Measurements from ENCODE around the gene KIF17.

The KIF17 gene

DNA sequence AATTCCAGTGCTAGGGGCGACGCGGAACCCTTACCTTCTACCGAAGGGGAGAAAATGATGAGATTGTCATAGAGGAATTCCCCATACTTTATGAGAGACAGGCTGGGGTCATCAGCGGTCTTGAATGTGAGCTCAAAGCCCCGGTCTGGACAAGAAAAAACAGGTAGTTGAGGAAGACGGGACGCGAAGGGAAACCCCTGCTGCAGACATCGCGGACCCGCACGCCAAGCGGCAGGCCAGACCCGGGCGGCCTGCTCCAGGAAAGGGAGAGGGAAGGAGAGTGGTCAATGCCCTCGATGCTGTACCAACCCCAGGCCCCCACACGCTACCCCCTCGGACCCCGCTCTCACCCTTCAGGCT lies 57.0 kb downstream of the KIF17 start:
- no peak for DNase-seq (ENCODE audit: low read depth)

DNA sequence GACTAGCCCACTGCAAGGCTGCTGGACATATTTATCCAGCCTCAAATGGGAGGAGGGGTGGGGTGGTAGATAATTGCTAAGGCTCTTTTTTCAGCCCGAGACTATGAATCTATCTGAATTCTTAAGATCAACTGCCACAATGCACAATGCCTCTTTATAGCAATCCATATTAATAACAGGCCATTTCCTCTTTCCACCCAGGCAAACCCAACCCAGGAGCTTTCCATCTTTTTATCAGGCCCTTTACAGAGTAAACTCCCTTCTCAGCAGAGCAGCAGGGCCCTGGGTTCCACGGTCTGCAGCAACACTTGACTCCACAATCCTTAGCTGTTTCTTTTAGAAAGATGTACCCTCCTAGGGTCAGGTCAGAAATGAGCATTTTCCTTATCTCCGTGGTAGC lies 57.4 kb downstream of the KIF17 start:
- DNase-seq (ENCODE audit: low read depth), result no peak

DNA sequence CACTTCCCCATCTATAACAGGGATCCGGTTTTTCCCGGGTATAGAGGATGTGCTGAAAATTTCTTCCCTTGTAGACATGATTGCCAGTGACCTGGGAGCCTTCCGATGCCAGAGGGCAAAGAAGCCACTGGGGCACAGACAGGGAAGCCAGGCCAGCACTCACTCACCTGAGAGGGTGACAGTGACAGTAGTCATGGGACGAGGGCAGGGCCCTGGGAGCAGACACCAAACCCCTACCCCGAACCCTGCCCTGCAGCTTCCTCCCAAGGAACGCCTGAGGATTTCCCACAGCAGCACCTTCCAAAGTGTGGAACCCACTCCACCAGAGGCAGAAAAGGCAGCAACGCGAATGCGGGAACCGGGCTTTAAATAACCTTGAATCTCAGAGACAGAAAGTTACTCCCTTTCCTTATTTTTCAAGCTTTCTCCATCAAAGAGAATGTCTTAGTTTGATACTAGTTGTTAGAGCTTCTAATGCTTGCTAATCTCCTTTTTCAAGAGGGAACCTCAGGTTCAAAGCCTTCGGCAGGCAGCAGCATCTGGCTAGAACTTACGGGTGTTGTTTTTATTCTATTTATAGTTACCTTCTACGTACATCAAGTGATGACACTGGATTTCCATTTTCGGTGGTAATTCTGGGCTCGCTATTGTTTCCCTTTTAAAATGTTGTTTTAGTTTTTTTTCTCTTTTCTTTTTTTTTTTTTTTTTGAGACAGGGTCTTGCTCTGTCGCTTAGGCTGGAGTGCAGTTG lies 59.5 kb downstream of the KIF17 start:
- DNase-seq (ENCODE audit: low read depth), result no peak

DNA sequence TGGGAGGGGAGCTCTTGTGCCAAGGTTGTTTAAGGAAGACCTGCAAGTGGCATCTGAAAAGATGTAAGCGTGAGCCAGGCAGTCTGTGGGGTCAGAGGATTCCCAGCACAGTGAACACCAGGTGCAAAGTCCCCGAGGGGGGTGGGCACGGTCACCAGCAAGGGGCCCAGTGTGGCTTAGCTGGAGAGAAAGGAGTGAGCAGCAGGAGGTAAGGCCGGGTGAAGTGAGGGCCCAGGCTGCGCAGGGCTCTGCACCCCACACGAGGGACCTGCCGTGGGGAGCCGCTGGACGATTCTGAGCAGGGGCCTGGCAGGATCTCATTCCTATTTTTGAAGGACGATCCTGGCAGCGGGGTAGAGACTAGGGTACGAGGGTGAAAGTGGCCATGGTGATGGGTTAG lies 60.8 kb downstream of the KIF17 start:
- DNase-seq (ENCODE audit: low read depth), result no peak

DNA sequence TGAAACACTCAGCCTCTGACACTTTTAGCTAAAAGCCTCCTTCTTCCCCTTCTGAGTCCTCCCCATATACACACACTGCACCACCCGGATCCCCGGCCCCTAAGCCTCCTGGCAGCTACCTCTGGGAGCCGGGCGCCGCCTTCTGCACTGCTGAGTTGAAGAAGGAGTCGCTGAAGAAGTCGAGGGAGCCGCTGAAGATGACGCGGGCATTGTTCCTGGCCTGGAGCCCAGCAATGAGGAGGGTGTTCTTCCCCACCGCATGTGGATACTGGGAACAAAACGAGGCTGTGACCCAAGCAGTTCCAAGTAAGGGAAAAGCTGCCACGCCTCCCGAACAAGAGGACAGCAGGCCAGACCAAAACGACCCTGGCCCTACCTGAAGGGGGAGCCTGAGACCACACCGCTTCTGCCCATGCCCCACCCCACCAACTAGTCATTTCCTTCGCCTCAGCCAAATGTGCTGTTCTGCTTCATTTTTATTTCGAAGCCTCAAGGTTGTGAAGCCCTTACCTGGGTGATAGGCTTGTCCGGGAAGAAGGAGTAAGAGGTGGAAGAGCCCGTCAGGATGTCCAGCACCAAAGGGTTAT lies 63.6 kb downstream of the KIF17 start:
- no peak for DNase-seq (ENCODE audit: low read depth)

DNA sequence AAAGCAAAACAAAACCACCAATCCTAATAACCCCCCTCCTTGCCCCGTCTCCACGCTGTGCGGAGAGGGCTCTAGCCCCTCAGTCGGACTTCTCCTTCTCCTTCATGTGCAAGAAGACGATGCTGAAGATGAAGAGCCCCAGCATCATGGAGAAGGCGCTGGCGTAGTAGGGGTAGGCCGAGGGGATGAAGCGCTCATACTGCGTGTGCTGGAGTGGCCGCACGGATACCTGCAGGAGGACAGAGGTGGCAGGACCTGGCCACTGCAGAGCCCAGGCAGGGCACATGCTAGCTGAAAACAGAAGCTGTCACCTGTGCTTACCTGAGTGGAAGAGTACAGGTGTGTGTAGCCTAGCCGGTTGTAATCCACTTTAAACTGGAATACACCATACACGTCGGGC lies 65.5 kb downstream of the KIF17 start:
- DNase-seq (ENCODE audit: low read depth), result no peak

DNA sequence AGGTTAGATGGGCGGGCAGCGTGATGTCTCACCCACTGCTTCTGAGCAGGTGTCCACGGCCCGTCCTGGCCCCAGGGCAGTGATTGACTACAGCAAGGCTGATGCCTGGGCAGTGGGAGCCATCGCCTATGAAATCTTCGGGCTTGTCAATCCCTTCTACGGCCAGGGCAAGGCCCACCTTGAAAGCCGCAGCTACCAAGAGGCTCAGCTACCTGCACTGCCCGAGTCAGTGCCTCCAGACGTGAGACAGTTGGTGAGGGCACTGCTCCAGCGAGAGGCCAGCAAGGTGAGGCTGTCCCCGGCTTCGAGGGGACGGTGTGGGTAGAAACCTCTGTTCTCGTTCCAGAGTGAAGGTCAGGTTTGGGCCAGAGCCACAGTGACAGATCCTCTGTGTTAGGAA lies 68.9 kb downstream of the KIF17 start:
- no peak for DNase-seq (ENCODE audit: low read depth)

DNA sequence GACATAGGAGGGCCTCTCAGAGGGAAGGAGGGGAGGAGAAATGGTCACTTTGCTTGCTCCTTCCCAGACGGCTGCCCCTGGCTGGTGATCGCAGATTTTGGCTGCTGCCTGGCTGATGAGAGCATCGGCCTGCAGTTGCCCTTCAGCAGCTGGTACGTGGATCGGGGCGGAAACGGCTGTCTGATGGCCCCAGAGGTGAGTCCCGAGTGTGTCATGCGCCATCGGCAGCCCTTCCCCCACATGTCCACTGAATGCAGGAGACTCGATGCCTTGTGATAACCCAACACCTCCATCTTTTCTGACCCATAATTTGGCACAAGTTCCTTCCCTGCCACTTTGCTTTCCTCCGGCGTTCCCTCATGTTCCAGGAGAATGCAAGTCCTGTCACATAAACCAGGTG lies 69.4 kb downstream of the KIF17 start:
- no peak for DNase-seq (ENCODE audit: low read depth)

DNA sequence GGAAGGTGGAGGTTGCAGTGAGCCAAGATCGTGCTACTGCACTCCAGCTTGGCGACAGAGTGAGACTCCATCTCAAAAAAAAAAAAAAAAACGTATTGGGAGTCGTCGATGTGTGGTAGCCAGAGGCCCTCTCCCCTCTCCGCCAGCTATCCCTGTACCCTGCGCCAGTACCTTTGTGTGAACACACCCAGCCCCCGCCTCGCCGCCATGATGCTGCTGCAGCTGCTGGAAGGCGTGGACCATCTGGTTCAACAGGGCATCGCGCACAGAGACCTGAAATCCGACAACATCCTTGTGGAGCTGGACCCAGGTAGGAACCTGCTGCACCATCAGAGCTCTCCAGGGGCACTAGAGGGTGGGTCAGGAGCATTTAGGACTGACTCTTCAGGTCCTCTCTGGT lies 72.4 kb downstream of the KIF17 start:
- DNase-seq (ENCODE audit: low read depth), result no peak

DNA sequence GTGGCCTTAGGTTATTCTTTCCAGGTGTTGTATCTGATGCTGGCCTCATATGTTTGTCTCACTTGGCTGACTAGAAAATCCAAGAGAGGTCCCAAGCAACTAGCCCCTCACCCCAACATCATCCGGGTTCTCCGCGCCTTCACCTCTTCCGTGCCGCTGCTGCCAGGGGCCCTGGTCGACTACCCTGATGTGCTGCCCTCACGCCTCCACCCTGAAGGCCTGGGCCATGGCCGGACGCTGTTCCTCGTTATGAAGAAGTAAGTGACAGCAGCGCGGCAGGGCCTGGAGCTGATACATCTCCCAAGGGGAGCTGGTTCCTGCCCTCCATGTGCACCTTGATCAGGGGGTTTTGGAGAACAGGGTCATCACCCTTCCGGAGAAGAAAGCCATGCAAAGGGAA lies 73.4 kb downstream of the KIF17 start:
- no peak for DNase-seq (ENCODE audit: low read depth)

DNA sequence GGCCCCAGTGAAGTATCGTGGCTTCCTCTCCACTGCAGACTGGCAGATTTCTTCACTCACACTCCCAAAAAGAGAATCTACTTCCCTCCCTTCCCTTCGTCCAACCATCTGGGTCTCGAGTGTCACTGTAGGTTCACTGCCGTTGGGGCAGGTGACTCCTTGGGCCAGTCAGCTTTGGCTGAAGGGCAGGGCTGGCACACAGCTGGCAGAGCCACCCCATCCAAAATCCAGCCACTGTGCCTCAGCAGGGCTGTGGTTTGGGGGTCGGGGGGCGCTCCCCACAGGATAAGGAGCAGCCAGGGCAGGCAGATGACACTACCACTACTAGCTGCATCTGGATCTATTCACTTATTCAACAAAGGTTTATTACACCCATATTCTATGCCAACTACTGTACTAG lies 74.7 kb downstream of the KIF17 start:
- DNase-seq (ENCODE audit: low read depth), result no peak

DNA sequence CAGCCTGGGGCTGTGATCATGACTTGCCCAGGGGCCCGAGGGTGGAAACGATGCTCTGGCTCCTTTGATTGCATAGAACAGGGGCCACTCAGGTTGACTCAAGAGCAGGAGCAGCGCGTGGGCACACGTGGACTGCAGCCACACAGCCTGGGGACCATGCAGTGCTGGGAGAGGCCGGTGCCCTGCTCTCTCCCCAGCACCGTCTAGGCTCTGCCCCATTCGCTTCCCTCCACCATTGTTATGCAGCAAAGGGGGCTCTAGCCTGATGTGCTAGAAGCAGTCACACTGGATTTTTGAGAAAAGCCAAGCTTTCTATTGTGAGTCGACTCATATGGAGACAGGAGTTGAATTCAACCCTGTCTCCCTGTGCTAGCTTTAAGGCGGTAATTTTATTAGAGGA lies 75.8 kb downstream of the KIF17 start:
- no peak for DNase-seq (ENCODE audit: low read depth)

DNA sequence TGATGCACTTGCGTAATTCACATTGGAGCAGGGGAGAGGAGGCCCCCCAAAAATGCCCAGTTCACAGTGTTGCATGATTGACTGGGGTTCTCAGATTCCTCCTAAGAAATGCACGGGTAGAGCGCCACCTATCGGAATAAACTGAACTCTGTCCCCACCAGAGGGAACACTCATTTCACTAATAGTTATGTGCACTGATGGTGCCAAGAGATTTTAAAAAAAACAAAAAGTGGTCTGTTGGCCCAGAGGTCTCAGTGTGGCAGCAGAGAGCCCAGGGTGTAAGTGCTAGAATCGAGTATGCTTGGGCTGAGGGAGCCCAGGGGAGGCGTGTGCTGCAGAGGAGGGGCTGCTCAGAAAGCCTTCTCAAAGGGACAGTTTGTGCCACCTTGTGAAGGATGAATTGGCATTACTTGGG lies 77.6 kb downstream of the KIF17 start:
- peak; percentile 28 for DNase-seq (ENCODE audit: low read depth)

DNA sequence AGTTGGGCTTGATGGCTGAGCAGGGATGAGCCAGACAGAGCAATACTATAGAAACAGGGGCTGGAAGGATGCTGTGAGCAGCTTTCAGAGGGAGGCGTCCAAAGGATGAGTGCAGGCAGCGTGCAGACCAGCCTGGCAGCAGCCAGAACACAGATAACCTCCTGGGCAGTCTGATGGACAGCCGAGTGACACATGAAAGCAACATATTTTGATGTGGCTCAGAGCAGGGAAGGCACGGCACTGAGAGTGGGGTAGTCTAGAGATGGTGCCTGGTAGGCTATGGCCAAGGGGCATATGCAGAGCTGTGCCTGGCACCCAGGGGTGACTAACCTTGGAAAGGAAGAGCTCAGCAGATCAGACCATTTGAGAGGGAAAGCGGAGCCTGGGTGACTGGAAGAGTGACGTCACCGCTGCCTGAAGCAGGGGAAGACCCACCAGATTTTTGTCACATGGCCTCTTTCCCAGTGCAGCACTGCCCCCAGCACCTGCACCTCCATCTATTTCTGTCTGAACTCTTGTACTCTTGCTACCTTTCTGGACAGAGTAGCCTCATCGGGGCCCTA lies 80.9 kb downstream of the KIF17 start:
- DNase-seq (ENCODE audit: low read depth), result no peak

DNA sequence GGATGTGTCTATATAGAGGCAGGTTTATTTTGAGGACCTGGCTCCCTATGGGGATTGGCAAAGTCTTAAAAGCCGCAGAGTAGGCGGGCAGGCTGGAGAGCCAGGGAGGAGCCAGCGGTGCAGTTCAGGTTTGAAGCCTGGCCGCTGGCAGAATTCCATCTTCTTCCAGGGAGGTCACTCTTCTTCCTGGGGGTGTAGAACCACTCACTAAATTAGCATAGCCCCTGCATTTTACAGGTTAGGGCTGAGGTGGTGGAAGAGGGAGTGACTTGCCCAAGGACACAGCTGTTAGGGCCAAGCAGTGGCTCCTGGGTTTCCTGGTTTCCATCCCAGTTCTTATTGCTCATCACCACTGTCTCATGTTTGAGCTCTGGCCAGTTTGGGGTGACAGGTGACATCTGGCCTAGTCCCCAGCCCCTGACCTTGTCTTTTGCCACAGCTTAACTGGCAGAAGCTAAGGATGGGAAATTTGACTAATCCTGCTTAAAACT lies 83.2 kb downstream of the KIF17 start:
- DNase-seq (ENCODE audit: low read depth), result peak; percentile 15

DNA sequence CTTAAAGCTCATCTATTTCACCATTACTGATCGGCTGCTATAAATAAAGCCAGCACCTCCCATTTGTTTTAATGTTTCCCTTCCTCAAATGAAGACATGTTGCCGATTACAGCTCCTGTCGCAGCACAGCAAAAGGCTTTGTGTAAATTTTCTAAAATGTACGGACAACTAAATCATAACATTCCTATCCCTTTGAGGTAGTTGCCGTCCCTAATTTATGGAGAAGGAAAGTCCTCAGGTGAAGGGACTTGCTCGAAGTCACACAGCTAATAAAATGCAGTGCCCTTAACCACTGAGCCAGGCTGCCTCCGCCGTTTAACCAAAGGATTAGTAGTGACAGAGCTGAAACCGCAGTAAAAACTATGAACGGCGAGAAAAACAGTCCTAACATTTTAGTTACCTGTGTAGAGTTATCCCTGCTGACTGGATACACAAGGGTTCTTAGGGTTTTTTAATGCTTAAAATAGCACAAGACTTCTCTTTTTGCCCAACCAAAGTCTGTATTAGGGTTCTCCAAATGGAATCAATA lies 83.7 kb downstream of the KIF17 start:
- DNase-seq (ENCODE audit: low read depth), result no peak

DNA sequence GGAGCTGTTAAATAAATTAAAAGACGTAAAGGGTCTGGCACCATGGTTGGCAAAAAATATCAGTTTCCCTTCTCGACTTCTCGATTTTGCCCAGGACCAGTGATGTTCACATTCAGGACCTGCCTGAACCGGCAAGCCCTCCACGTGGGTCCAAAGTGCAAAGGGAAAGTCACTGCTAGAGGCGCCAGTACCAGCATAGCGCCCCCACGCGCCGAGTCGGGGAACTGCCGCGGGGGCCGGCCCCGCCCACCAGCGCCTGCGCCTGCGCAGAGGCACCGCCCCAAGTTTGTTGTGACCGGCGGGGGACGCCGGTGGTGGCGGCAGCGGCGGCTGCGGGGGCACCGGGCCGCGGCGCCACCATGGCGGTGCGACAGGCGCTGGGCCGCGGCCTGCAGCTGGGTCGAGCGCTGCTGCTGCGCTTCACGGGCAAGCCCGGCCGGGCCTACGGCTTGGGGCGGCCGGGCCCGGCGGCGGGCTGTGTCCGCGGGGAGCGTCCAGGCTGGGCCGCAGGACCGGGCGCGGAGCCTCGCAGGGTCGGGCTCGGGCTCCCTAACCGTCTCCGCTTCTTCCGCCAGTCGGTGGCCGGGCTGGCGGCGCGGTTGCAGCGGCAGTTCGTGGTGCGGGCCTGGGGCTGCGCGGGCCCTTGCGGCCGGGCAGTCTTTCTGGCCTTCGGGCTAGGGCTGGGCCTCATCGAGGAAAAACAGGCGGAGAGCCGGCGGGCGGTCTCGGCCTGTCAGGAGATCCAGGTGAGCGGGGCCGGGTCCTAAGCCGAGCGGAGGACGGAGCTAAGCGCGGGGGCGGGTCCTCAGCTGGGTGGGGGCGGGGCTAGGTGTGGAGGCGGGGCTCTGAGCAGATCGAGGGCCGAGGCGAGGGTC lies 84.4 kb downstream of the KIF17 start, which contains the start of gene PINK1:
Gene PINK1, plus strand, starts transcription at position 269 of the 875 bp plus-strand sequence. Its CDS starts 91 bp downstream, at position 360.
- DNase-seq (ENCODE audit: low read depth), result peak; percentile 47

DNA sequence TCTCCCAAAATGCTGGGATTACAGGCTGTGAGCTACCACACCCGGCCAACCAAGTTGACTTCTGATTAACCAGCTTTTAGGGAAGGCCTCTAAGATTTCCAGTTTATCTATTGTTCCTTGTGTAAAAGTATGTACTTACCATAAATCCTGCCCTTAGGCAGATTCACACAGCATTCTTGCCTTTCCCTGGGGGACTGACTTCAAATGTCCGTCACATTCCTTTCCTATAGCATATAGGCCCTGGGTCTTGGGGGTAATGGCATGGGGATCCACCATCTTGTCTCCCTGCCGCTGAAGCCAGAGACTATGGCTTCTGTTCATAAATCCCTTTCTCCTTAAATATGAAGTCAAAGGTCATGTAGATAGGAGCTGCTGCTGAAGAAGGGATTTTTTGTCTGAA lies 85.4 kb downstream of the KIF17 start:
- DNase-seq (ENCODE audit: low read depth), result no peak

DNA sequence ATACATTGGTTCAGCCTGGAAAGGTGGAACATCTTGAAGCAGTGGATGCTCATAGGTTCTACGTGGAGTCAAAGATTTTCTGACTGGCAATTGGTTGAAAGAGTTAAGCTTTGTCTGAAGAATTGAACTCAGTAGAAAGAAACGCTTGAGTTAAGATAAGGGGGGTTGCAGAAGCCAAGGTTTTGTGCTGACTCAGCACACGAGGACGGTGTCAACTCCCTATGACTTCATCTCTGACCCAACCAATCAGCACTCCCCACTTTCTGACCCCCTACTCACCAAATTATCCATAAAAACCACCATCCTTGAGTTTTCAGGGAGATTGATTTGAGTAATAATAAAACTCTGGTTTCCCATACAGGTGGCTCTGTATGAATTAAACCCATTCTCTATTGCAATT lies 87.1 kb downstream of the KIF17 start:
- no peak for DNase-seq (ENCODE audit: low read depth)

DNA sequence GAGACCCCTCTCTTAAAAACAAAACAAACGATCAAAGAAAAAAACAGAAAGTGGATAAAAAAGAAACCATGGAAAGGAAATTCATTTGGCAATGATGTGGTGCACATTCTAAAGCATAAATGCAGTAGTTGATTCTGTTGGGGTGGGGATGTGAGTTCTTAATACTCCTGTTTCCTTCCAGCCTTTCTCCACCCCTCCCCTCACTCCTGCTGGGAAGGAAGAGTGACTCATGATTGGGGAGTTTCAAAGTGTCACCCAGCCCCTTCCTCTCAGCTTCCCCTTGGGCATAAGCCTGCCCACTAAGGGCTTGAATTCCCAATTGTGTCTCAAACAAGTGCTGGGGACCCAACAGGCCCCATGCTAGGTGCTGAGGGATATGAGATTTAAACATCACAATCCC lies 91.3 kb downstream of the KIF17 start:
- DNase-seq (ENCODE audit: low read depth), result no peak

DNA sequence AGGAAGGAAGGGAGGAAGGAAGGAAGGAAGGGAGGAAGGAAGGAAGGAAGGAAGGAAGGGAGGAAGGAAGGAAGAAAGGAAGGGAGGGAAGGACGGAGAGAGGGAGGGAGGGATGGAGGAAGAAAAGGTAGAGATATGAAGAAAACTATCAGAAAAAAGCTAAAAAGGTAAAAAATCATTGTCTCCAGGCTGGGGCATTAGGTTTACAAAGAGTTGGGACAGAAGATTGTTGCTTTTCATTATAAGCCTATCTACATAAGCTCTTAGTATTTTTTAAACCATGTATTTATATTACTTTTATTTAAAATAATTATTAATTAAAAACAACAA lies 91.7 kb downstream of the KIF17 start:
- DNase-seq (ENCODE audit: low read depth), result no peak
